HG03439 (cell line): ENCODE results near the gene MYO19.
A peak's percentile ranks its signal among the peaks of the same experiment; 100 is the strongest.

Experiments
- ATAC-seq: cut with Tn5 transposase; IDR thresholded peaks from one replicate; pipeline ENCODE4 v1.9.1; 2021; ENCODE audit warnings: mild to moderate bottlenecking, moderate library complexity; ENCODE audit not compliant: unreplicated experiment

MYO19 gene, protein sequence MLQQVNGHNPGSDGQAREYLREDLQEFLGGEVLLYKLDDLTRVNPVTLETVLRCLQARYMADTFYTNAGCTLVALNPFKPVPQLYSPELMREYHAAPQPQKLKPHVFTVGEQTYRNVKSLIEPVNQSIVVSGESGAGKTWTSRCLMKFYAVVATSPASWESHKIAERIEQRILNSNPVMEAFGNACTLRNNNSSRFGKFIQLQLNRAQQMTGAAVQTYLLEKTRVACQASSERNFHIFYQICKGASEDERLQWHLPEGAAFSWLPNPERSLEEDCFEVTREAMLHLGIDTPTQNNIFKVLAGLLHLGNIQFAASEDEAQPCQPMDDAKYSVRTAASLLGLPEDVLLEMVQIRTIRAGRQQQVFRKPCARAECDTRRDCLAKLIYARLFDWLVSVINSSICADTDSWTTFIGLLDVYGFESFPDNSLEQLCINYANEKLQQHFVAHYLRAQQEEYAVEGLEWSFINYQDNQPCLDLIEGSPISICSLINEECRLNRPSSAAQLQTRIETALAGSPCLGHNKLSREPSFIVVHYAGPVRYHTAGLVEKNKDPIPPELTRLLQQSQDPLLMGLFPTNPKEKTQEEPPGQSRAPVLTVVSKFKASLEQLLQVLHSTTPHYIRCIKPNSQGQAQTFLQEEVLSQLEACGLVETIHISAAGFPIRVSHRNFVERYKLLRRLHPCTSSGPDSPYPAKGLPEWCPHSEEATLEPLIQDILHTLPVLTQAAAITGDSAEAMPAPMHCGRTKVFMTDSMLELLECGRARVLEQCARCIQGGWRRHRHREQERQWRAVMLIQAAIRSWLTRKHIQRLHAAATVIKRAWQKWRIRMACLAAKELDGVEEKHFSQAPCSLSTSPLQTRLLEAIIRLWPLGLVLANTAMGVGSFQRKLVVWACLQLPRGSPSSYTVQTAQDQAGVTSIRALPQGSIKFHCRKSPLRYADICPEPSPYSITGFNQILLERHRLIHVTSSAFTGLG

DNA sequence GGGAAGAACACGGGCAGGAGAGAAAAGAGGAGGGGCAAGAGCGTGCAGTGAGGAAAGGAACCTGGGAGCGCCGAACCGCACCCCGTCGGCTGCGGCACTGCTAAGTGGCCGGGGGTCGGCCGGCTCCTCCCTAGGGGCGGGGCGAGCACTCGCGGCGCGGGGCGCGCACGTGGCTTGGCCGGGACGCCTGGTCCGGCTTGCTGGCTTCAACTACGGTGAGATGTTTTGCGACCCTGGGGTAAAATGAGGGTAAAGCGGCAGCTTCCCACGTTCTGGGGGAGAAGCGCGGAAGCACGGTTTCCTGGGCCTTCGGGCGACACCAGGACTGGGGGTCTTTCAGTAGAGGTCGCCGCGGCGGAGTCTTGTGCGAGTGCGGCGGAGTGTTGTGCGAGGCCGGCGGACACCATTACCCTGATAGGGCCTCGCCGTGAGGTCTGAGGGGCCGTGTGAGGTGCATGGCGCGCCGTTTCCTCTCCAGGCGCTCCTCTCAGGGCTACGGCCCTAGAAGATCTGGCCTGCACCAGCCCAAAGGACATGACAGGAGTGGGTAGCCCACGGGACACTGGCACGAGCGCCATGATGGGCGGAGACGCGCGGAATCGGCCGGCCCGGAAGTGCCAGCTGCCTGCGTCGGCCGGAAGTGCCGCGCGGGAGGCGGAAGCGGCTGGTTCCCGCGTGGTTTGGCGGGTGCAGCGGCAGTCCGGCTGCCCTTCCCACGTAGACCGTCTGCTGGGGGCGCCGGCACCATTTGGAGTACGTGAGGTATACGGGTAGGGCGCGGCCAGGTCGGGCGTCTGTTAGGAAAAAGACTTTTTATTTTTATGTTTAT, at the start of gene MYO19, which contains the start of gene PIGW:
Gene MYO19, minus strand, starts transcription at position 29 of the 829 bp plus-strand sequence. CDS start 2,330 bp downstream, outside the sequence.
Gene PIGW, plus strand, starts transcription at position 148 of the 829 bp plus-strand sequence. CDS start 2,115 bp downstream, outside the sequence.
- peak; percentile 63 for ATAC-seq

DNA sequence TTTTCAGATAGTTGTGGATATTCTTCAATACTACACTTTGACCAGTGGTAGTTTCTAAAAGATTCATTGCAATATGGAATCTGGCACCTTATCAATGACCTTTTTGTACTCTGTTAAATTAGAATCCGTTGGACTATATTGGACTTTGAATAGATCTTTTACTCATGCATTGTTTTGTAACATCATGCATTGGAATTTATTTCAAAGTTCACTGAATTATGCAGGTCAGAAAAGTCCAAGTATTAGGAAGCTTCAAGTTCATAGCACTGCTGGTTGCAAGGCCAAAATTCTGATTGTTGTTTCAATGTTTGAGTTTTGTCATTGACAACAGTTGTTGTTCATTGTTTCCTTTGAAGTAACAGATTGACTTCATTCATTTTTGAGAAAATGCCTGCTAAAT, 49.1 kb upstream of the MYO19 start:
- ATAC-seq, result no peak

DNA sequence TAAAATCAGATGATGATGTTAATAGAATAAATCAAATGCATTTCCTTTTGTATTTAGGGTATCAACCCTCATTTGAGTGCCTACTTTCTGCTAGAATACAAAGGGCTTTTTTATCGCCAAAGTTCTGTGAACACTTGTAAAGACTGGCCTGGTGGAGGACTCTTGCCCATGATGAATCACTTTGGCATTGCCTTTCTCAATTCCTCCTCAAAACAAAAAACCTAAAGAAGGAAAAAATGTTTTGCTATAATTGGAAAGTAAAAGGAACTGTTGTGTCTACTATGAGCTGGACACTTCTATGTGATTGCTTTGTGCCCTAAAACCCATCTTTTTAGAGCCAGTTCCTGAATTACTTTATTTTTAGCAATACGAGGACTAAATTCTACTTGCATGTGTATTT, 44.0 kb upstream of the MYO19 start:
- ATAC-seq, result no peak

DNA sequence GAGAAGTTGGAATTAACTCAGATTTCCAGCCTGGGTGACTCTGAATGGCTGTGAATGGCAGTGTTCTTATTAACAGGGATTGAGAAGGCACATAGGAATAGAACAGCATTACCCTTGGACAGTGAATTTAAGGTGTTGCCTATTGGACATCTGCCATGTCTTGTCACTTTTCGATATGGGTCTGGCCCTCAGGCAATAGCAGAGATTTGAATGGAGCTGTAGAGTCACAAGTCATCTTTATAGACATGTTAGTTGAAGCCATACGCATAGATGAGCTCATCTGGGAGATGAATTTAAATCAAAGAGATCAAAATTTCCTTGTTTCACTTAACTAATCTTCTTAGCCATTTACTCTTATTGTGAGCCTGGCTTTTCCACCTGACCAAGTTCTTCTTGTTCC, 42.1 kb upstream of the MYO19 start:
- no peak for ATAC-seq

DNA sequence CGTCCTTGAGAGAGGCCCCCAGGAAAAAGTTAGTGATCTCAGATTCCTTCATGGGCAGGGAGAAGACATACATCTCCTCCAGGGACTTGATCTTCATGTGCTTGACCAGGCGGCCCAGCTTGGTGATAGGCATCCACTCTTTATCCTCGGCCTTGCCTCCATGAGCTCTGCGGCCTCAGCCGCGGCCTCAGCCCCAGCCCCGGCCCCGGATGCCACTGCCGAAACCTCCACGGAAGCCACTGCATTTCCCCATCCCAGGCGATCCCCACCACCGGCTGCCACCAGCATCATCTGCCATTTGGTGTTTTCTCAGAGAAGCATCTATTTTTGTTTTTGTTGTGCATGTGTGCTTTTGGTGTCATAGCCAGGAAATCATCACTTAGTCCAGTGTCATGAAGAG, 40.4 kb upstream of the MYO19 start:
- ATAC-seq, result no peak

DNA sequence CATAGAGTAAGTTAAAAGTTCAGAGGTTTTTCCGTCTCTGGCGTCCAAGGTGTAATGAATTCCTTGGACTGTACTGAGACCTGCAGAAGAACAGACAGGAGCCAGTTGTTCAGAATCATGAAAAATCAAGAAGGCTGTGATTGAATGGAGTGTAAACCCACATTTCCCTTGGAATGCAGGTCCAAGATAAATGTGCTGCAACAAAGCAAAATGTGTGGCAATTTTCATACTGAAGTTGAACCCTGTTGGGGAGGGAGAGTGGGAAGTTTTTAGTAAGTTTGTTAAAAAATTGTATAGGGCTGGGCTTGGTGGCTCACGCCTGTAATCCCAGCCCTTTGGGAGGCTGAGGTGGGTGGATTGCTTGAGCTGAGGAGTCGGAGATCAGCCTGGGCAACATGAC, 31.4 kb upstream of the MYO19 start:
- ATAC-seq, result no peak

DNA sequence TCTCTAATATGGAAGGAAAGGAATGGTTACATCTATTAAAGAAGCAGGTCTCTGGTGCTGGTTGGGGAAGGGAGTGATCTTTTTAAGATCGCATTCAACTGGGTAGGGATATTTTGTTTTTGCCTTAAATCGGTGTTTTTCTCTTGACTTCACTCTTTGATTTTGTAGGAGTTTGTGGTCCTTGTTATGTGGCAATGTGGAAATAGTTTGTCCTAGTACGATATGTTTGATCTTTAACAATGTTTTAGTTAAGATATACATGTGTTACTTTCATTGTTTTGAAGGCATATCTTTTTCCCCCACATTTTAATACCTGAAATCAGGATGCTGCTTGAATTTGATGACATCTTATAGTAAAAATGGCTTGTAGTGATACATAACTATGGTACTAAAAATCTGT, 18.8 kb upstream of the MYO19 start:
- no peak for ATAC-seq

DNA sequence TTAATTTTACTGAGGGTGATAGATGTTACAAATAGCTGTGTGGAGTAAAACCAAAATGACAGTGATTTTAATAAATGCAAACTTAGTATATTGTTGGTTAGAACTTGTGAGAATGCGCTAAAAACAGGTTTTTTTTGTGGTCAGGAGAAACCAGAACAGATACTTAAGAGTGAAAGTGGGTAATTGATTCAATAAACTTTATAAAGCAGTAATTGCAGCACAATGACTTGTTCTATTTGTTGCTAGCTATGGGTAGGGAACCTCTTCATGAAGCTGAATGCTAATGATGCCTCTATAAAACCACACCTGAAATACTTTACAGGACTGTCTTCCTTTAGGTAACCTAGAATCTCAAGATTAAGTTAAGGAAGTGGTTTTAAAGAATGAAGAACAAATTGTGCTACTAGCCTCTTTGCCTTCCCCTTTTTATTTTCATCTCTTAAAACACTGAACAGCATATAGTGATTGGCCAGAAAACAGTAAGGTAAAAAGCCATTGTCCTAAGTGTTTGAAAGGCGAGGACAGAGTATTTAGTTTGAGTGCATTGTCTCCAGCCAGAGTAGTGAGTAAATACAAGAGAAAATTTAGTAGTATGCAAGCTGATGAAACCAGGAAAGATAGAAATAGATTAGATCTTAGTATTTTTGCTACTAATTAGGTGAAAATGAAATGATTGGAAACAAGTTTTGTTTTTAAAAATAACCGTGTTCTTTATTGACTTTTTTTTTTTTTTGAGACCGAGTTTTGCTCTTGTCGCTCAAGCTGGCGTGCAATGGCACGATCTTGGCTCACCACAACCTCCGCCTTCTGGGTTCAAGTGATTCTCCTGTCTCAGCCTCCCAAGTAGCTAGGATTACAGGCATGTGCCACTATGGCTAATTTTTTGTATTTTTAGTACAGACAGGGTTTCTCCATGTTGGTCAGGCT, 16.1 kb upstream of the MYO19 start:
- no peak for ATAC-seq

DNA sequence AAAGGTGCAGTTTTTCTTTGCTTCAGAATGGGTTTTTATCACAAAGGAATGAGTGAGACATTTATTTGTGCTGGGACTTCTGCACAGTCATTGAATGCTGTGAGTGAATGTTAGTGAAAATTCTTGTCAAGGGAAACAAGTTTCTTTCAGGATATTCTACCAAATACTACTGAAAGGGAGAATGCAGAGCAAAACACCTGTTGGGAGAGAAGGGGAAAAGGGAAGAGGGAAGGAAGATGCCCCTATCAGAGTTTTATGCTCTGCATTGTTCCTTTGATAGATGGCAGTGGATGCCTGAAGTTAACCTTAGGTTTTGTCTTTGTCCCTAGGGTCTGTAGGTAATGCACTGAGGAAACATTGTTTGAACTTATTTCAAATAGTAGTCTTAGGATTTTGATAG, 13.1 kb upstream of the MYO19 start:
- ATAC-seq, result no peak

DNA sequence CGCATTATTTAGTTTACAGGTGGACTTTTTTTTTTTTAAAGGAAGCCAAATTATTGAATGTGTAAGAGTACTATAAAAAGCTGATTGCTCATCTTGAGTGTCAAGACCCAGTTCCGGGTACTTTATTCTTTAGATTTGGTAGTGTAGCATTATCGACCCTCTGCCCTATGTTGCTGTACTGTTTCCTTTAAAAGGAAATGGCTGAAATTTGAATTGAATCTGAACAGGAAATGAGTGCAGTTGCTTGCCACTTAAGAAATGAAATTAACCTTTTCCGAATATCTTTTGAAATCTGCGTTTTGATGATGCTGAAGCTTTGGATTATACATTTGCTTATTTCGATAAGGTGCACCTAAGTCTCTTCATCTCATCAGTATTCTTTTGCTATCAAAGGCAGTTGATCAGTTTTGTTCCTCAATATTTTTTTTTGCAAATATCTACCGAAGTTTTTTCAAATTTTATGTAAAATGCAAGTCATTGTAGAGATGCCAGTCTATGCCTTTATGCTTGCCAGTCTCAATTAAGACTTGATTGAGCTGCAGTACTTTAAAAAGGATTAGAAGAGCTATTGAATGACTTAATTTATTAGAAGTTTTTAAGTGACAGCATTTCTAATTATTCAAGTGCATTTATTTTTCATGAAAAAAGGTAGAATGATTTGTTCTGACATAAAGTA, 11.9 kb upstream of the MYO19 start:
- no peak for ATAC-seq

DNA sequence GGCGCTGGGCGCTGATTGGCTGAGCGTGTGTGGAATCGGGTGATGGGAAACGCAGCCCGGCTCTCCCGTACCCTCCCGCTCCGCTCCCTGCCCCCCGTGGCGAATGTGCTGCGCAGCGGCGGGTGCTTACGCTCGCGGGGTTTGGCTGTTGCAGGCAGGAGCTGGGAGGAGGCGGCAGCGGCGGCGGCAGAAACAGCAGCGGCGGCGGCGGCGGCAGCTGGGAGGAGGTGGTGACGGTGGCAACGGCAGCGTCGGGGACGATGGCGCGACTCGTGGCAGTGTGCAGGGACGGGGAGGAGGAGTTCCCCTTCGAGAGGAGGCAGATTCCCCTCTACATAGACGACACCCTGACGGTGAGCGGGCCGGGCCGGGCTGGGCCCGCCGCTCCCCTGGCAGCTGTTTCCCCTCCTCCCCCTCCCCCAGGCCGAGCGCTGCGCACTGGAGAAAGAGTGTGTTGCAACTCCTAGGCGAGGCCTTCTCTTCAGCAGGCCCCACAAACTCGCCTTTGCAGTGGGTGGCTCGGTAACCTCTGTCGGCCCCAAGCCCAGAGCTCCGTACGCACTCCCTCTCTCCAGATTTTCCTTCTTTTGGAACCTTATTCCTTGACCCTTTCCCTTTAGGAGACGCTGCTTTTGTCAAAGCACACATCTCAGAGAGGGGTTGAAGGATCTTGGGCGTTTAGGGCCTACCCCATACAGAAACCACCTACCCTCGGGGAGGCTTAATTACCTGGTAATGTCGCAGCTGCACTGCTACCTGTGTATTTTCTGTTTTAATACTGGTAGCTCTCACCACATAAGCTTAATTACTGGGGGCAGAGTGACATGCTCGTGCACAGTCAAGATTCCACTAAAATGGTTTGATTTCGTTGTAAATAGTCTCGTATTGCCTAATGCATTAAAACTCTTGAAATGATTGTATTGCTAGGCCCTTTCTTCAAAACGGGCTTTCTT, 11.1 kb upstream of the MYO19 start:
- peak; percentile 67 for ATAC-seq

DNA sequence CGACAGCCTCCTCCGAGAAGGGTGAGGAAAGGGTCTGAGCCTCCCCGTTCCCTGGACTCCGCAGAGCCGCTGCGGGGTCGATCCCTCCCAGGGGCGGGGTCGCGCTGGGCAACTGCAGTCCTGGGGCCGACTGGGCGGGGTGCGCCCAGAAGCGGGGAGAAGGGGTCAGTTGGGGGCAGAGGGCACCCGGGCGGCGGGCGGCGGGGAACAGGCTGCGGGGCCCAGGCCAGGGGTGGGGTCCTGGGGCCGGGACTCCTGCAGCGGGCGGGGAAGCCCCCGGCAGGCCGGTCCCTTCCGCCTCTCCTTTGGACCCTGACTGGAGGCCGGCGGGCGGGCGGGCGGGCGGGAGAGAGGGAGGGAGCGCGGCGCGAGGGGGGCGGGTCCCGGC, 10.4 kb upstream of the MYO19 start:
- peak; percentile 41 for ATAC-seq

DNA sequence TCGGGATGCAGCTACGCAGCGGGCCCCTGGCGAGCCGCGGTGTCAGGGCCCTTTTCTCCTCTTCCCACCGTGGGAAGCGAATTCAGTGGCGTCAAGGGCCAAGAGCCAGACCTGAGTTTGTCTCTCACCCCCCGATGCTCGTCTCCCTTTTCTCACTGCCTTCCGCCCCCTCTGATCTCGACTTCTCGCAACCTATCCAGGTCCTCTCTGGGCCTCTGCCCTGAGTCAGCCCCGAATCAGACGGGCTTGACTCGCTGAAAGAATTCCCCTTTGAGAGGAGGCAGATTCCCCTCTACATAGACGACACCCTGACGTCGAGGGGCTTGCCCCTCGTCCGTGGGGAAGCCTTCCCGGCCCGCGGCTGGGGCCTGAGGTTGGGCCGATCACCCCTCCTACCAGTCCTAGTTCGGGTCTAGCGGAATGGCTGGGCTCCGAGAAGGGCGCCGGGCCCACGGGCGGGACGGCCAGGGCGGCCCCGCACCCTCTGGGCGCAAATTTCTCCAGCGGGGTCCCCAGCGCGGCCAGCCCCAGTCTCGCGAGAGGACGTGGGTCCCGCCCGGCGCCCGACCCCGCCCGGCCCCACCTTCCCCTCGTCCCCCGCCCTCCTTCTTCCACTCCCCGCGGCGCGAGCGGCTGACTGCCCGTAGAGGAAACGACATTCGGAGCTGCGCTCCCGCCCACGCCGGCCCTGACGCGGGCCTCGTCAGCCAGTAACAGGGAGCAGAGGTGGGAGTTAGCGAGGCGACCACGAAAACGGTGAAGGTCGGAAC, 9.8 kb upstream of the MYO19 start, which contains the start of gene GGNBP2:
Gene GGNBP2, plus strand, starts transcription at position 613 of the 770 bp plus-strand sequence. CDS start 806 bp downstream, outside the sequence.
- peak; percentile 49 for ATAC-seq

DNA sequence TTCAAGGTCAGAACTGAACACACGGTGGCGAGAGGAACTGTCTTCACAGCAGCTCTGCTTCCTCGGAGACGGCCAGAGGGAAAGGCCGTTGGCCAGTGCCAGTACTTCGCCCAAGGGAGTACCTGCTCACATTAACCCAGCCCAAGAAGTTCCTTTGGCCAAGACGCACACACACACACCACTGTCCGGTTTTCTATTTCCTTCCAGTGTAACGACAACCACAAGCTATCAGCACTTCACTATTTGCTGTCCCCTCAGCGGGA, 9.3 kb upstream of the MYO19 start:
- peak; percentile 10 for ATAC-seq

DNA sequence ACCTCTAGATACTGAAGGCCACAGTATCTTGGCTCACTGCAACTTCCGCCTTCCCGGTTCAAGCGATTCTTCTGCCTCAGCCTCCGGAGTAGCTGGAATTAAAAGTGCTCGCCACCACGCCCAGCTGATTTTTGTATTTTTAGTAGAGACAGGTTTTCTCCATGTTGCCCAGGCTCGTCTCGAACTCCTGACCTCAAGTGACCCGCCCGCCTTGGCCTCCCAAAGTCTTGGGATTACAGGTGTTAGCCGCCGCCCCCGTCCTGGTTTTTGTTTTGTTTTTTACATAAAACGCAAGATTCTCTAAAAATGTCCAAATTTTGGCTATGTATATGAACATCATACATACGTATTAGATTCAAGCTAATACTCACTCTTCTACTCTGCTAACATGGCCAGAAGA, 8.1 kb upstream of the MYO19 start:
- no peak for ATAC-seq

DNA sequence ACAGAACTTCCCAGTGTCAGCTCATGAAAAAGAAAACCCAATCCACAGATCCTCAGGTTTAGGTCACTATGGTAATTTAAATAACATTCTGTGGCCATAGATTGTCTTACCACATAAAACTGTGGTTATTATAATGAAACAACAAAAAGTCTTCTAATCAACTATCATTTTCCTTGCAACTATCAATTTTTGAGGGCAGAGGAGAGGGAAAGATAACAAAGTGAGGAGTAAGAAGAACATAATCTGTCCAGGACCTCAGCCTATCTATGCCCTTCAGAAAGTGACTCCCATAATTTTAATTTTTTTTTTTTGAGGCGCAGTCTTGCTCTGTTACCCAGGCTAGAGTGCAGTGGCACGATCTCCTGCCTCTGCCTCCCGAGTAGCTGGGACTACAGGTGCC, 6.0 kb upstream of the MYO19 start:
- ATAC-seq, result no peak

DNA sequence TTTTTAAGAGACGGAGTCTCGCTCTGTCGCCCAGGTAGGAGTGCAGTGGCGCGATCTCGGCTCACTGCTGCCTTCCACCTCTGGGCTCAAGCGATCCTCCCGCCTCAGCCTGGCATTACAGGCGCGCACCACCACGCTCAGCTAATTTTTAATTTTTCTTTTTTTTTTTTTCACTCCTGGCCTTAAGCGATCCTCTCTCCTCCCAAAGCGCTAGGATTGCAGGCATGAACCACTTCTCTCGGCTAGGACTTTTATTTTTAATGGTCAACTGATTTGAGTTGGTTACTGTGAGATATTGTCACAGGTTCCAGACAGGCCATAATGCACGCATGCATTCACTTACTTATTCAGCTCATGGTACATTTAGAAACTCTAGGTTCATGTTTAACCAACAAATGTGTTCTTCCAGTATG, 1.0 kb upstream of the MYO19 start:
- peak; percentile 14 for ATAC-seq
